Measurements from ENCODE around the gene CCDC197. TPM values are rescaled to one million over a fixed set of nuclear protein-coding genes. Genes with fewer than 3 reads are reported as not detected.

CCDC197 gene
- total RNA-seq, 1 donor from 2014 or later = 0.11 TPM

DNA sequence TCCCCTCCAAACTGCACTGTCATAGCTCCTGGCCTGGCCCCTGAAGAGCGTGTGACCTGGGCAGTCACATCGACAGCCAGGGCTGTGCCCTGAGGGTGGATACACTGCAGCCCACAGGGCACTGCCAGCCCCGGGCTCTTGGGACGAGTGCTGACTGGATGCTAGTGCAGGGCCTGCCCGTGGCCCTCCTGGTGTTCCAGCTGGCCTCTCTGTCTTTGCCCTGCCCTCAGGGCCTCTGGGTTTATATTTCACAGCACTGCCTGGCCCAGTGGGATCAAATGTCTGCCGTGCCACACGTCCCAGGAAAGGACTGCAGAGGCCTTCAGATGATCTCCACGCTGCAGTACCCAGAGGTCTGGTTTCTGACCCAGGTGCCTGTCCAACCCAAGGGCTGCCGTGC, 10.1 kb upstream of the CCDC197 start:
- Mint-ChIP-seq H3K27ac (no peak overlapping the region), H3K9me3 (no peaks in the 10 kb centered on the region), H3K4me3 (ENCODE audit: low read depth) (no peak overlapping the region), H3K4me1 (ENCODE audit: low read depth) (peaks cover 10% of the 10 kb centered on the region), H3K36me3 (ENCODE audit: low read depth) (no peaks in the 10 kb centered on the region), H3K27me3 (ENCODE audit: low read depth) (no peaks in the 10 kb centered on the region)
- no peak for DNase-seq (ENCODE audit: low spot score)
- intact Hi-C loops (cut with micrococcal nuclease) = no loop called here

DNA sequence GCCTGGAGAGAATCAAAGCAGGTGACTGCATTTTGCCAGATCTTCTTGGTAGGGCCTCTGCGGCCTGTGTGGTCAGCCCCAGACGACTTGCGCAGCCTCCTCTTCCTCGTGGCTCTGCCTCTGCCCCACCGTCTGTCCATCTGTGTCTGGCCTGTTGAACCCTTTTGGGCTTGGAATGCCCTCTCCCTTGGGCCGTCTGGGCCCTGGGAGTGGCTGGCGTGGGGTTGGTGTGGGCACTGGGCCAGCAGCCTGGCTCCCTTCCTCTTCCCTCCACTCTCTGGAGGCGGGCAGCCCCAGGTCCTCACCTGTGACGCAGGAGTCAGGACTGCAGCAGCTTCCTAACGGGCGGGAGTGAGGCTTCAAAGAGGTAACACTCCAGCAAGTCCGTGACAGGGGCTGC, 9.7 kb upstream of the CCDC197 start:
- Mint-ChIP-seq H3K36me3 (ENCODE audit: low read depth) (no peaks in the 10 kb centered on the region), H3K4me1 (ENCODE audit: low read depth) (peaks cover 10% of the 10 kb centered on the region), H3K9me3 (no peaks in the 10 kb centered on the region), H3K27ac (no peak overlapping the region), H3K4me3 (ENCODE audit: low read depth) (no peak overlapping the region), H3K27me3 (ENCODE audit: low read depth) (no peaks in the 10 kb centered on the region)
- DNase-seq (ENCODE audit: low spot score) = no peak
- intact Hi-C loops (cut with micrococcal nuclease) = no loop called here

DNA sequence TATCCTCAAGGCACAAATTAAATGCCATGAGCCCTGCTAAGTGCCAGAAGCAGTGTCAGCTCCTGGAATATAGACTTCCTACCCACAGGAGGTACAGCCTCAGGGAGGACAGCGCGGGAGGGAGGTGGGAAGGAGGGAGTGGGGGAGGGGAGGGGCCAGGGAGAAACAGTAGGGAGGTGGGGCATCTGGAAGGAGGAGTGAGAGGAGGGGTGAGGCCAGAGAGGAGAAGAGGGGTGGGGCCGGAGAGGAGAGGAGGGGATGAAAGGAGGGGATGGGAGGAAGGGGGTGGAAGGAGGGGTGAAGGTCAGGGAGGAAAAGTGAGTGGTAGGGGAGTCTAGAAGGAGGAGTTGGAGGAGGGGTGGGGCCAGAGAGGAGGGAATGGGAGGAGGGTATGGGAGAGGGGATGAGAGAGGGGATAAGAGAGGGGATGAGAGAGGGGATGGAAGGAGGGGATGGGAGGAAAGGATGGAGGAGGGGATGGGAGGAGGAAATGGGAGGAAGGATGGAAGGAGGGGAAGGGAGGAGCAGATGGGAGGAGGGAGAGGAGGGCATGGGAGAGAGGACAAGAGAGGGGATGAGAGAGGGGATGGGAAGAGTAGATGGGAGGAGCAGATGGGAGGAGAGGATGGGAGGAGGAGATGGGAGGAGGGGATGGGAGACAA, 9.2 kb upstream of the CCDC197 start:
- peaks cover 10% of the 10 kb centered on the region for H3K4me1 Mint-ChIP-seq (ENCODE audit: low read depth)
- no peaks in the 10 kb centered on the region for H3K36me3 Mint-ChIP-seq (ENCODE audit: low read depth)
- no peak overlapping the region for H3K4me3 Mint-ChIP-seq (ENCODE audit: low read depth)
- DNase-seq (ENCODE audit: low spot score) = no peak
- H3K27me3 Mint-ChIP-seq (ENCODE audit: low read depth) = no peaks in the 10 kb centered on the region
- H3K27ac Mint-ChIP-seq = no peak overlapping the region
- no peaks in the 10 kb centered on the region for H3K9me3 Mint-ChIP-seq
- intact Hi-C loops (cut with micrococcal nuclease) = no loop called here

- H3K4me3 Mint-ChIP-seq (ENCODE audit: low read depth) = no peak overlapping the region
These were observed 7.2 kb upstream of the CCDC197 start for GRCh38 chr14:93989939-93990338.

DNA sequence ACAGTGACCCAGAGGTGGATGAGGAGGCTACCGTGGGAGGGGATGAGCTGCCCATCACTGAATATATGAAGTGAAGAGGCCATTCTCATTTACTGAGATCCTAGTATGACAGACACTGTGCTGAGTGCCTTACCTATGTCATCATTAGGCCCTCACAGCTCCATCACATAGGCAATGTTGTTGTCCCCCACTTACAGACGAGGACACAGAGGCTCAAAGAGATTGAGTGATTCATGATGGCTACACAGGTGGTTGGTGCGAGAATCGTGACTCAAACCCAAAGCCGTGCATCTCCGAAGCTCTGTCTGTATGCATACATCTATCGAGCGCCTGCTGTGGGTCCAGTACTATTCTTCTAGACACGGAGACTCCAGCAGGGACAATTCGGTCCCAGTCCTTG, 5.9 kb upstream of the CCDC197 start:
- no peak overlapping the region for H3K27ac Mint-ChIP-seq
- peaks cover 18% of the 10 kb centered on the region for H3K4me1 Mint-ChIP-seq (ENCODE audit: low read depth)
- no peaks in the 10 kb centered on the region for H3K27me3 Mint-ChIP-seq (ENCODE audit: low read depth)
- no peaks in the 10 kb centered on the region for H3K9me3 Mint-ChIP-seq
- DNase-seq (ENCODE audit: low spot score) = no peak
- intact Hi-C loops (cut with micrococcal nuclease) = no loop called here
- H3K36me3 Mint-ChIP-seq (ENCODE audit: low read depth) = no peaks in the 10 kb centered on the region
- no peak overlapping the region for H3K4me3 Mint-ChIP-seq (ENCODE audit: low read depth)

More at GRCh38 chr14:93989939-93990338, 7.2 kb upstream of the CCDC197 start:
- H3K27ac Mint-ChIP-seq = no peak overlapping the region
- H3K36me3 Mint-ChIP-seq (ENCODE audit: low read depth) = no peaks in the 10 kb centered on the region
- intact Hi-C loops (cut with micrococcal nuclease) = no loop called here
- DNase-seq (ENCODE audit: low spot score) = no peak
- H3K4me1 Mint-ChIP-seq (ENCODE audit: low read depth) = peaks cover 9% of the 10 kb centered on the region
- no peaks in the 10 kb centered on the region for H3K9me3 Mint-ChIP-seq
- no peaks in the 10 kb centered on the region for H3K27me3 Mint-ChIP-seq (ENCODE audit: low read depth)

- intact Hi-C loops (cut with micrococcal nuclease) = no loop called here
- Mint-ChIP-seq H3K4me3 (ENCODE audit: low read depth) (no peak overlapping the region), H3K9me3 (no peaks in the 10 kb centered on the region), H3K27ac (no peak overlapping the region), H3K4me1 (ENCODE audit: low read depth) (peaks cover 18% of the 10 kb centered on the region), H3K27me3 (ENCODE audit: low read depth) (no peaks in the 10 kb centered on the region), H3K36me3 (ENCODE audit: low read depth) (no peaks in the 10 kb centered on the region)
- no peak for DNase-seq (ENCODE audit: low spot score)
These were observed 5.5 kb upstream of the CCDC197 start for GRCh38 chr14:93991649-93992048.

DNA sequence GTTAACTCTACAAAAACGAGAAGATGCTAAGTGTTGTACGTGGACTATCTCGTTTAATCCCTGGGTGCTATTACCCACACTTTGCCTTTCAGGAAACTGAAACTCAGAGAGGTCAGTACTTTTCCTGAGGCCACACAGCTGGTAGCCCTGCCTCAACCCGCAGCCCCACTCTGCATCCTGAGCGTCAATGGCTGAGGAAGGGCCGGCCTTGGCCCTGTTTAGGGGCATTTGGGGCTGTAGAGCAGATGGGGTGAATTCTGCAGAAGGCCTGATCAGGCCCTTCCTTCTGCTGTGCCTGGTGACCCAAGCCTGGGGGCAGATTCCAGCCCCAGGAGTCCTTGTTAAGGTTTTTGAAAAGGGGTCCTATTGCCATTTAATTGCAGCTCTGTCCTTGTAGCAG, 3.7 kb upstream of the CCDC197 start:
- no peak for DNase-seq (ENCODE audit: low spot score)
- Mint-ChIP-seq H3K9me3 (no peaks in the 10 kb centered on the region), H3K4me1 (ENCODE audit: low read depth) (peaks cover 33% of the 10 kb centered on the region), H3K36me3 (ENCODE audit: low read depth) (no peaks in the 10 kb centered on the region), H3K27ac (no peak overlapping the region), H3K4me3 (ENCODE audit: low read depth) (no peak overlapping the region), H3K27me3 (ENCODE audit: low read depth) (no peaks in the 10 kb centered on the region)
- intact Hi-C loops (cut with micrococcal nuclease) = no loop called here

GRCh38 chr14:93994919-93995682, 2.0 kb upstream of the CCDC197 start:
- intact Hi-C loops (cut with micrococcal nuclease) = loop anchor here (1.0 kb wide), 1 partner anchor 19 kb away; the partner anchor contains the start of gene ASB2
- no peak for DNase-seq (ENCODE audit: low spot score)
- Mint-ChIP-seq H3K36me3 (ENCODE audit: low read depth) (no peaks in the 10 kb centered on the region), H3K27me3 (ENCODE audit: low read depth) (no peaks in the 10 kb centered on the region), H3K9me3 (no peaks in the 10 kb centered on the region), H3K27ac (peak overlapping the region; percentile 51), H3K4me3 (ENCODE audit: low read depth) (no peak overlapping the region), H3K4me1 (ENCODE audit: low read depth) (peaks cover 39% of the 10 kb centered on the region)

DNA sequence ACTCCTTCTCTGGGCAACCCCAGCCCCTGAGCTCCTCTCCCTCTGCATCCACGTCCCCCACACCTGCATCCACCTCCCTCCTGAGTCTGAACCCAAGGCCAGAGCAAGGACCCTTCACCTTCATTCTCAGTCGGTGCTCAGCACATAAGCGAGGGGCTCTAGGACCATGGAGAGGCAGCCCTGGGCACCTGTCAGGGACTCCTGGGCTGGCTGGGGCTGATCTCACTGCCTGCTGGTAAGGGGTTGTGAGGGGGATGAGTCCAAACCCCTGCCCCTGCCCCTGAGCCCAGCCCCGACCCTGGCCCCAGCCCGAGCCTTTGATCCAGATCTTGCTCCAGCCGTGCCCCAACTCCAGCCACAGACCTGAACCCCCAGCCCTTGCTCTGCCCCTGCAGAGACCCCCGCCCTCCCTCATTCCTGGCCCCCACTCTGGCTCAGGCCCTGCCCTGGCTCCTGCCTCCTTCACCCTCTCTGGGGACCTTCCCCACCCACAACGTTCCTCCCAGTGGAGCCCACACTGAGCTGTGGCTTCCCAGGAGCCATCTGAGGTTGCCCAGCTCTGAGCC, 888 bp upstream of the CCDC197 start:
- Mint-ChIP-seq H3K27ac (peak overlapping the region; percentile 51), H3K4me3 (ENCODE audit: low read depth) (no peak overlapping the region), H3K9me3 (no peaks in the 10 kb centered on the region), H3K36me3 (ENCODE audit: low read depth) (no peaks in the 10 kb centered on the region), H3K4me1 (ENCODE audit: low read depth) (peaks cover 39% of the 10 kb centered on the region), H3K27me3 (ENCODE audit: low read depth) (no peaks in the 10 kb centered on the region)
- DNase-seq (ENCODE audit: low spot score) = no peak
- intact Hi-C loops (cut with micrococcal nuclease) = loop anchor here (2.0 kb wide), 1 partner anchor 15 kb away; no protein-coding TSS in a partner anchor

GRCh38 chr14:93997916-93998870, 1.1 kb downstream of the CCDC197 start:
- H3K4me1 Mint-ChIP-seq (ENCODE audit: low read depth) = peaks cover 48% of the 10 kb centered on the region
- DNase-seq (ENCODE audit: low spot score) = no peak
- no peaks in the 10 kb centered on the region for H3K9me3 Mint-ChIP-seq
- no peaks in the 10 kb centered on the region for H3K36me3 Mint-ChIP-seq (ENCODE audit: low read depth)
- intact Hi-C loops (cut with micrococcal nuclease) = loop anchor here (2.0 kb wide), 1 partner anchor 13 kb away; no protein-coding TSS in a partner anchor
- peak overlapping the region; percentile 53 for H3K27ac Mint-ChIP-seq
- H3K27me3 Mint-ChIP-seq (ENCODE audit: low read depth) = no peaks in the 10 kb centered on the region
- no peak overlapping the region for H3K4me3 Mint-ChIP-seq (ENCODE audit: low read depth)

GRCh38 chr14:93998871-93999403, 1.8 kb downstream of the CCDC197 start:
- Mint-ChIP-seq H3K27ac (peak overlapping the region; percentile 65), H3K36me3 (ENCODE audit: low read depth) (no peaks in the 10 kb centered on the region), H3K27me3 (ENCODE audit: low read depth) (no peaks in the 10 kb centered on the region), H3K9me3 (no peaks in the 10 kb centered on the region), H3K4me1 (ENCODE audit: low read depth) (peaks cover 48% of the 10 kb centered on the region), H3K4me3 (ENCODE audit: low read depth) (no peak overlapping the region)
- no peak for DNase-seq (ENCODE audit: low spot score)
- intact Hi-C loops (cut with micrococcal nuclease) = no loop called here

GRCh38 chr14:93999573-93999972, 2.5 kb downstream of the CCDC197 start:
- Mint-ChIP-seq H3K27ac (peak overlapping the region; percentile 65), H3K4me3 (ENCODE audit: low read depth) (no peak overlapping the region), H3K9me3 (no peaks in the 10 kb centered on the region), H3K4me1 (ENCODE audit: low read depth) (peaks cover 48% of the 10 kb centered on the region), H3K36me3 (ENCODE audit: low read depth) (no peaks in the 10 kb centered on the region), H3K27me3 (ENCODE audit: low read depth) (no peaks in the 10 kb centered on the region)
- intact Hi-C loops (cut with micrococcal nuclease) = no loop called here
- no peak for DNase-seq (ENCODE audit: low spot score)
